MM.1S (cell line): ENCODE results near the gene HELZ2.
"Not testable (repeated sequence)": the region's sequence is repeated elsewhere in the genome, so short reads cannot be mapped to it uniquely, and the experiment has no call there.

Experiments used
- DNase-seq: peaks from one replicate; pipeline ENCODE4 v3.0.0-alpha.2; 2015
- H2AFZ ChIP-seq: fragments of 300-600 bp; sonication (generic); 2 replicates; pipeline ENCODE4 v1.6.0; 2016; ENCODE audit warnings: antibody characterized with exemption, low read length
- H3F3A ChIP-seq: fragments of 300-600 bp; sonication (generic); 2 replicates; pipeline ENCODE4 v1.6.1; 2016; ENCODE audit warnings: mild to moderate bottlenecking, antibody characterized with exemption, low read length, moderate library complexity, mixed read lengths; ENCODE audit not compliant: insufficient read depth
- H3K27ac ChIP-seq: fragments of 300-600 bp; sonication (generic); 2 replicates; pipeline ENCODE4 v1.5.1; 2016; ENCODE audit warnings: mild to moderate bottlenecking, low read length
- H3K27me3 ChIP-seq: fragments of 300-600 bp; sonication (generic); replicated peaks from 2 replicates; pipeline ENCODE4 v1.6.0; 2016; ENCODE audit warnings: low read length; ENCODE audit not compliant: insufficient read depth
- H3K36me3 ChIP-seq: fragments of 300-600 bp; sonication (generic); replicated peaks from 2 replicates; pipeline ENCODE4 v1.6.1; 2016; ENCODE audit warnings: mild to moderate bottlenecking, low read length, mixed read lengths; ENCODE audit not compliant: insufficient read depth
- H3K4me1 ChIP-seq: fragments of 300-600 bp; sonication (generic); 2 replicates; pipeline ENCODE4 v1.6.1; 2016; ENCODE audit warnings: low read length, mixed read lengths
- H3K4me2 ChIP-seq: fragments of 300-600 bp; sonication (generic); 2 replicates; pipeline ENCODE4 v1.6.0; 2016; ENCODE audit warnings: low read depth, low read length
- H3K4me3 ChIP-seq: fragments of 300-600 bp; sonication (generic); 2 replicates; pipeline ENCODE4 v1.5.1; 2016; ENCODE audit warnings: low read length, mixed read lengths
- H3K79me2 ChIP-seq: fragments of 300-600 bp; sonication (generic); 2 replicates; pipeline ENCODE4 v1.6.1; 2016; ENCODE audit warnings: mixed run types, low read length, mixed read lengths
- H3K9ac ChIP-seq: fragments of 300-600 bp; sonication (generic); 2 replicates; pipeline ENCODE4 v1.6.1; 2016; ENCODE audit warnings: low read length, mixed read lengths
- H3K9me2 ChIP-seq: fragments of 300-600 bp; sonication (generic); replicated peaks from 2 replicates; pipeline ENCODE4 v1.6.1; 2016; ENCODE audit warnings: mild to moderate bottlenecking, low read length, mixed read lengths; ENCODE audit not compliant: insufficient read depth
- H3K9me3 ChIP-seq: fragments of 300-600 bp; sonication (generic); replicated peaks from 2 replicates; pipeline ENCODE4 v1.6.1; 2016; ENCODE audit warnings: mild to moderate bottlenecking, low read length, mixed read lengths; ENCODE audit not compliant: insufficient read depth
- H4K20me1 ChIP-seq: fragments of 300-600 bp; sonication (generic); 2 replicates; pipeline ENCODE4 v1.6.1; 2016; ENCODE audit warnings: mild to moderate bottlenecking, low read length, moderate library complexity, mixed read lengths; ENCODE audit not compliant: insufficient read depth
- CTCF ChIP-seq: fragments of 300-600 bp; sonication (generic); IDR thresholded peaks from 2 replicates; pipeline ENCODE4 v1.5.1; 2016; ENCODE audit warnings: antibody characterized with exemption, low read length, mixed read lengths
- EZH2 ChIP-seq: fragments of 300-600 bp; sonication (generic); optimal IDR thresholded peaks from 2 replicates; pipeline ENCODE3; 2017; ENCODE audit warnings: low read depth, mild to moderate bottlenecking, antibody characterized with exemption, low read length, mixed read lengths
- EZH2phosphoT487 ChIP-seq: fragments of 300-600 bp; sonication (generic); IDR thresholded peaks from 2 replicates; pipeline ENCODE4 v1.6.1; 2018; ENCODE audit warnings: antibody characterized with exemption, low read length

HELZ2 gene

GRCh38 chr20:63606686-63607085, 32.6 kb upstream of the HELZ2 start:
- Histone ChIP-seq H3F3A (no peaks in the 10 kb centered on the region), H3K4me1 (no peaks in the 10 kb centered on the region), H3K36me3 (peaks cover 10% of the 10 kb centered on the region; the same call in 1 of the 2 replicates), H3K79me2 (peaks cover 21% of the 10 kb centered on the region), H3K9ac (no peak overlapping the region), H3K27ac (no peak overlapping the region), H3K4me2 (no peak overlapping the region), H3K27me3 (no peaks in the 10 kb centered on the region), H2AFZ (no peak overlapping the region), H3K4me3 (no peak overlapping the region), H4K20me1 (no peaks in the 10 kb centered on the region), H3K9me3 (no peaks in the 10 kb centered on the region), H3K9me2 (no peaks in the 10 kb centered on the region)
- DNase-seq, result no peak
- TF ChIP-seq EZH2, result no peak
- no peak for TF ChIP-seq EZH2phosphoT487
- no peak for TF ChIP-seq CTCF

- Histone ChIP-seq H2AFZ (no peak overlapping the region), H3K9ac (no peak overlapping the region), H3F3A (no peaks in the 10 kb centered on the region), H3K27me3 (no peaks in the 10 kb centered on the region), H4K20me1 (no peaks in the 10 kb centered on the region), H3K4me3 (no peak overlapping the region), H3K4me1 (no peaks in the 10 kb centered on the region), H3K9me2 (no peaks in the 10 kb centered on the region), H3K27ac (no peak overlapping the region), H3K9me3 (no peaks in the 10 kb centered on the region), H3K79me2 (peaks cover 11% of the 10 kb centered on the region), H3K36me3 (peaks cover 10% of the 10 kb centered on the region; the same call in 1 of the 2 replicates), H3K4me2 (no peak overlapping the region)
- no peak for TF ChIP-seq EZH2phosphoT487
- no peak for TF ChIP-seq EZH2
- no peak for TF ChIP-seq CTCF
- DNase-seq, result no peak
These were observed 28.3 kb upstream of the HELZ2 start for GRCh38 chr20:63602321-63602720.

- H3K79me2 ChIP-seq, H3K27me3 ChIP-seq, H3K27ac ChIP-seq, DNase-seq, H3K9me3 ChIP-seq, H2AFZ ChIP-seq, H4K20me1 ChIP-seq, H3K4me1 ChIP-seq, H3K4me3 ChIP-seq, H3K9me2 ChIP-seq, H3K4me2 ChIP-seq, H3K9ac ChIP-seq, H3F3A ChIP-seq: not testable (repeated sequence)
- H3K36me3 ChIP-seq, result peaks cover 10% of the 10 kb centered on the region; the same call in 1 of the 2 replicates
These were observed 27.6 kb upstream of the HELZ2 start for GRCh38 chr20:63601679-63602078.

GRCh38 chr20:63599396-63600050, 25.5 kb upstream of the HELZ2 start:
- H3F3A ChIP-seq, result no peaks in the 10 kb centered on the region
- no peaks in the 10 kb centered on the region for H3K27me3 ChIP-seq
- no peaks in the 10 kb centered on the region for H3K9me2 ChIP-seq
- no peak overlapping the region for H3K4me3 ChIP-seq
- no peak overlapping the region for H3K27ac ChIP-seq
- H3K9me3 ChIP-seq, result no peaks in the 10 kb centered on the region
- H3K9ac ChIP-seq, result no peak overlapping the region
- no peak overlapping the region for H2AFZ ChIP-seq
- peaks cover 10% of the 10 kb centered on the region; the same call in 1 of the 2 replicates for H3K36me3 ChIP-seq
- no peaks in the 10 kb centered on the region for H3K4me1 ChIP-seq
- DNase-seq, result no peak
- H3K4me2 ChIP-seq, result no peak overlapping the region
- no peaks in the 10 kb centered on the region for H3K79me2 ChIP-seq
- no peaks in the 10 kb centered on the region for H4K20me1 ChIP-seq
- TF ChIP-seq EZH2 (no peak), CTCF (no peak), EZH2phosphoT487 (no peak)
